DND-41 (cell line): ENCODE results near the gene SMTNL1.

Experiments used
- ATAC-seq: fragments of 200-7000 bp; cut with Tn5 transposase; 3 replicates; pipeline ENCODE4 v1.9.1; 2021; ENCODE audit warnings: low read depth; ENCODE audit not compliant: insufficient read depth
- DNase-seq: peaks from one replicate; pipeline ENCODE4 v3.0.0-alpha.2; 2020
- H2AFZ ChIP-seq: 2 replicates; pipeline ENCODE4 v1.6.0; 2012; ENCODE audit warnings: low read depth, low read length
- H3K27ac ChIP-seq: 2 replicates; pipeline ENCODE4 v1.5.1; 2012; ENCODE audit warnings: low read length, inconsistent platforms
- H3K27me3 ChIP-seq: fragments of 200-600 bp; sonication (generic); 2 replicates; pipeline ENCODE4 v1.6.0; 2012; ENCODE audit warnings: low read length, mild to moderate bottlenecking, inconsistent platforms; ENCODE audit not compliant: insufficient read depth, poor library complexity
- H3K36me3 ChIP-seq: 2 replicates; pipeline ENCODE4 v1.5.1; 2012; ENCODE audit warnings: low read length, inconsistent platforms; ENCODE audit not compliant: insufficient read depth
- H3K4me1 ChIP-seq: 2 replicates; pipeline ENCODE4 v1.5.1; 2012; ENCODE audit warnings: mild to moderate bottlenecking, low read length; ENCODE audit not compliant: insufficient read depth
- H3K4me2 ChIP-seq: 2 replicates; pipeline ENCODE4 v1.6.0; 2012; ENCODE audit warnings: mild to moderate bottlenecking, moderate library complexity, low read length, inconsistent platforms; ENCODE audit not compliant: insufficient read depth
- H3K4me3 ChIP-seq, 2 experiments: fragments of 200-600 bp in 1 of 2; shearing (Covaris generic) in 1 of 2; 2 replicates each; pipeline ENCODE4 v1.5.1; 2012 to 2016; ENCODE audit warnings: inconsistent platforms in 2 of 2, low read length in 2 of 2, mild to moderate bottlenecking in 2 of 2, low read depth in 1 of 2, moderate library complexity in 1 of 2
- H3K79me2 ChIP-seq: 2 replicates; pipeline ENCODE4 v1.6.0; 2012; ENCODE audit warnings: low read length, inconsistent platforms; ENCODE audit not compliant: insufficient read depth
- H3K9ac ChIP-seq: 2 replicates; pipeline ENCODE4 v1.6.0; 2012; ENCODE audit warnings: low read depth, mild to moderate bottlenecking, inconsistent platforms, low read length, moderate library complexity
- H3K9me3 ChIP-seq: 2 replicates; pipeline ENCODE4 v1.5.1; 2012; ENCODE audit warnings: low read length, moderate library complexity, mild to moderate bottlenecking, inconsistent platforms; ENCODE audit not compliant: insufficient read depth, severe bottlenecking
- H4K20me1 ChIP-seq: 2 replicates; pipeline ENCODE4 v1.6.0; 2012; ENCODE audit warnings: low read length; ENCODE audit not compliant: insufficient read depth
- EZH2 ChIP-seq: IDR thresholded peaks from 3 replicates; pipeline ENCODE4 v1.6.1; 2012; ENCODE audit warnings: borderline replicate concordance, low read depth, mild to moderate bottlenecking, moderate library complexity, low read length, inconsistent platforms; ENCODE audit not compliant: severe bottlenecking
- TF ChIP-seq, protein P1 (sequence below): IDR thresholded peaks from 2 replicates; pipeline ENCODE4 v1.5.1; 2012; ENCODE audit warnings: borderline replicate concordance, low read length, moderate library complexity, mild to moderate bottlenecking; ENCODE audit not compliant: poor library complexity, severe bottlenecking; ENCODE audit errors: extremely low read depth

Gene SMTNL1

DNA sequence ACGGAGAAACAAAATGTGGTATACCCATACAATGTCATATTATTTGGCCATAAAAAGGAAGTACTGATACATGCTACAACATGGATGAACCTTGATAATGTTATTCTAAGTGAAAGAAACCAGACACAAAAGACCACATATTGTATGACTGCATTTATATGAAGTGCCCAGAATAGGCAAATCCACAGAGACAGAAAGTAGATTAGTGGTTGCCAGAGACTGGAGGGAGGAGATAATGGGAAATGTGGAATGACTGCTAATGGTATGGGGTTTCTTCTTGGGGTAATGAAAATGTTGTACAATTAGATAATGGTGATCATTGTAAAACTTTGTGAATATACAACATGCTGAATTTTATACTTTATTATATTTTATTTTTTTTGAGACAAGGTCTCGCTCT is 16.3 kb upstream of the SMTNL1 start:
- DNase-seq (no peak), ATAC-seq (no peak)
- H4K20me1 ChIP-seq: no peaks in the 10 kb centered on the region; the same call in 1 of the 2 replicates
- H3K27me3 ChIP-seq: peaks cover 2% of the 10 kb centered on the region
- H2AFZ ChIP-seq: no peak overlapping the region
- H3K4me3 ChIP-seq: no peak overlapping the region
- no peaks in the 10 kb centered on the region for H3K79me2 ChIP-seq
- H3K36me3 ChIP-seq: peaks cover 2% of the 10 kb centered on the region; the same call in 1 of the 2 replicates
- peaks cover 1% of the 10 kb centered on the region for H3K4me1 ChIP-seq
- no peaks in the 10 kb centered on the region for H3K9me3 ChIP-seq
- H3K27ac ChIP-seq: no peak overlapping the region
- H3K9ac ChIP-seq: no peak overlapping the region
- H3K4me2 ChIP-seq: no peak overlapping the region
- TF ChIP-seq, protein P1, sequence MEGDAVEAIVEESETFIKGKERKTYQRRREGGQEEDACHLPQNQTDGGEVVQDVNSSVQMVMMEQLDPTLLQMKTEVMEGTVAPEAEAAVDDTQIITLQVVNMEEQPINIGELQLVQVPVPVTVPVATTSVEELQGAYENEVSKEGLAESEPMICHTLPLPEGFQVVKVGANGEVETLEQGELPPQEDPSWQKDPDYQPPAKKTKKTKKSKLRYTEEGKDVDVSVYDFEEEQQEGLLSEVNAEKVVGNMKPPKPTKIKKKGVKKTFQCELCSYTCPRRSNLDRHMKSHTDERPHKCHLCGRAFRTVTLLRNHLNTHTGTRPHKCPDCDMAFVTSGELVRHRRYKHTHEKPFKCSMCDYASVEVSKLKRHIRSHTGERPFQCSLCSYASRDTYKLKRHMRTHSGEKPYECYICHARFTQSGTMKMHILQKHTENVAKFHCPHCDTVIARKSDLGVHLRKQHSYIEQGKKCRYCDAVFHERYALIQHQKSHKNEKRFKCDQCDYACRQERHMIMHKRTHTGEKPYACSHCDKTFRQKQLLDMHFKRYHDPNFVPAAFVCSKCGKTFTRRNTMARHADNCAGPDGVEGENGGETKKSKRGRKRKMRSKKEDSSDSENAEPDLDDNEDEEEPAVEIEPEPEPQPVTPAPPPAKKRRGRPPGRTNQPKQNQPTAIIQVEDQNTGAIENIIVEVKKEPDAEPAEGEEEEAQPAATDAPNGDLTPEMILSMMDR: no peak

DNA sequence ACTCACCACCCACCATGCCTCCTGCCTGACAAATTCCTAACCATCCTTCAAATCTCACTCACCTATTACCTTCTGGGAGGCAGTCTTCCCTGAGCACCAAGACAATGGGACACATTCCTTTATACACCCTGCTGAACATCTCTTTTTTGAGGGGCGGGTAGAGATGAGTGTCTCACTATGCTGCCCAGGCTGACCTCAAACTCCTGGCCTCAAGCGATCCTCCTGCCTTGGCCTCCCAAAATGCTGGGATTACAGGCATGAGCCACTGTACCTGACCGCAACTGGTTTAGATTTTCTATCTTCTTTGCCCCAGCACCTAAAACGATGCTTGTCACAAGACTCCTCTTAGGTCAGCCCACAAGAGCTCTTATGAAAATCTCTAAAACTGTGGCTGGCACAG is 14.0 kb upstream of the SMTNL1 start:
- Histone ChIP-seq H3K27ac (no peak overlapping the region), H4K20me1 (peaks cover 4% of the 10 kb centered on the region; the same call in 1 of the 2 replicates), H3K4me1 (peaks cover 11% of the 10 kb centered on the region), H2AFZ (no peak overlapping the region), H3K27me3 (no peaks in the 10 kb centered on the region), H3K4me3 (no peak overlapping the region), H3K36me3 (peaks cover 17% of the 10 kb centered on the region), H3K9me3 (no peaks in the 10 kb centered on the region), H3K9ac (no peak overlapping the region), H3K4me2 (no peak overlapping the region), H3K79me2 (no peaks in the 10 kb centered on the region; the same call in 1 of the 2 replicates)
- ATAC-seq (no peak), DNase-seq (no peak)
- no peak for TF ChIP-seq EZH2
- TF ChIP-seq, protein P1: no peak

DNA sequence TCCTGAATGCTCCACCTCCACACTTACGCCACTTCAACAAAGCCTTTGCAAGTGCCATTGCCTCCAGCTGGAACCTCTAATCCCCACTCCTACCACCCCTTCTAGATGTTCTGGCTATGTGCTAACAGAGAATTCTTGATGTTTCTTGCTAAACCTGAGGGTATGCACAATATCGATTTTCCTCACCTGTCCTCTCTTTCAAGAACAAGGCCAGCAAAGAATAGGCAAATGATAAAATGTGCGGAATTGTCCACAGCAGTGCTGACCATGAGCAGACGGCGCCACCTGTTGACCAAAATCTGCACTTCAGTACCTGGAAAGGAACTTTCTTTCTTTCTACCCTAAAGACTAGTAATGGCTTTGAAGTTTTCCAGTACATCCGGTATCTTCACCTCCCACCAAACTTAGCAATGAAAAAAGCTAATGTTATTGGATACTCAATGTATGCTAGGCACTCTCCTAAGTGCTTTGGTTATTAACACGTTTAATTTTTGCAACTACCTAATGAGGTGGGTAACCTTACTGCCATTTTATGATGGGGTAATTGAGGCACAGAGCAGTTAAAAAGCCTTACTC is 10.3 kb upstream of the SMTNL1 start:
- Histone ChIP-seq H3K9ac (no peak overlapping the region), H3K36me3 (peaks cover 29% of the 10 kb centered on the region), H3K27me3 (no peaks in the 10 kb centered on the region), H4K20me1 (peaks cover 4% of the 10 kb centered on the region; the same call in 1 of the 2 replicates), H3K4me2 (no peak overlapping the region), H3K9me3 (no peaks in the 10 kb centered on the region), H2AFZ (no peak overlapping the region), H3K4me1 (peaks cover 40% of the 10 kb centered on the region), H3K27ac (peak overlapping the region; percentile 17), H3K4me3 (no peak overlapping the region), H3K79me2 (peaks cover 21% of the 10 kb centered on the region)
- ATAC-seq (peak; percentile 17; the same call in 1 of the 3 replicates), DNase-seq (peak; percentile 77)
- TF ChIP-seq EZH2: no peak
- TF ChIP-seq, protein P1: peak; percentile 96
